GM12864 (cell line): ENCODE results near the gene GAB1.

ENCODE experiments used
- DNase-seq: peaks from one replicate; pipeline ENCODE4 v3.0.0-alpha.2; 2011; ENCODE audit warnings: low read depth
- H3K4me3 ChIP-seq: 2 replicates; pipeline ENCODE4 v1.5.1; 2011; ENCODE audit warnings: mild to moderate bottlenecking, low read depth, low read length, control low read depth
- TF ChIP-seq, protein P1 (sequence below): IDR thresholded peaks from 2 replicates; pipeline ENCODE4 v1.5.1; 2011; ENCODE audit warnings: low read depth, mild to moderate bottlenecking, moderate library complexity, low read length, control low read depth, inconsistent platforms; ENCODE audit errors: missing control alignments

Gene GAB1

DNA sequence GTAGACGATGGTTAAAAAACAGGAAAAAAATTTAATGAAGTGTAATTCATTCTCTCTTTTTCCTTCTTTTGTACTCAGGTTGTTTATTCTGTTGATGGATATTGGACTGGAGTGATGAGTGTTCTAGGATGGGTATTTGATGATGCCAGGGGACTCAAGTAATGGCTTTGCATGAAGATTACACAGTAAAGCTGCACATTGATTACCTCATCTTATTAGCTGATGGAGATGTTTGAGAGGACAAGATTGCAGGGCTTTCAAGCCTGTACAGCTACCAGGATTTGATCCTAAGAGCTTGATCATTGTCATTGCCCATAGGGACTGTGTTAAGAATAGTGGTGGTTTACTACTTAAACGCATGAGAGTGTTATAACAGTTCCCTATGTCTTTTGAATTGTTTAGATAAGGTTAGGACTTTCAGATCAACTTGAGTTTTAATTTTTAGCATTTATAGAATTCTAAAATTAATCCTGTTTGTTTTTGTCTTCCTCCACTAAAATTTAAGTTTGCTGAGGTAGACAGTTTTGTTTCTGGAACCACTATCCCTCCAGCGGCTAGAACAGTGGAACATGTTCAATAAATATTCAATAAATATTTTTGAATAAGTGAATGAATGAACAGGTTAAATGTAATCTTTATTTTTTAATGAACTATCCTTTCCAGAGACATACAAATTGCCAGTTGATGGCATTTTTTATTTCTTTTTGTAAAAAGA is 58.2 kb downstream of the GAB1 start:
- TF ChIP-seq, protein P1, sequence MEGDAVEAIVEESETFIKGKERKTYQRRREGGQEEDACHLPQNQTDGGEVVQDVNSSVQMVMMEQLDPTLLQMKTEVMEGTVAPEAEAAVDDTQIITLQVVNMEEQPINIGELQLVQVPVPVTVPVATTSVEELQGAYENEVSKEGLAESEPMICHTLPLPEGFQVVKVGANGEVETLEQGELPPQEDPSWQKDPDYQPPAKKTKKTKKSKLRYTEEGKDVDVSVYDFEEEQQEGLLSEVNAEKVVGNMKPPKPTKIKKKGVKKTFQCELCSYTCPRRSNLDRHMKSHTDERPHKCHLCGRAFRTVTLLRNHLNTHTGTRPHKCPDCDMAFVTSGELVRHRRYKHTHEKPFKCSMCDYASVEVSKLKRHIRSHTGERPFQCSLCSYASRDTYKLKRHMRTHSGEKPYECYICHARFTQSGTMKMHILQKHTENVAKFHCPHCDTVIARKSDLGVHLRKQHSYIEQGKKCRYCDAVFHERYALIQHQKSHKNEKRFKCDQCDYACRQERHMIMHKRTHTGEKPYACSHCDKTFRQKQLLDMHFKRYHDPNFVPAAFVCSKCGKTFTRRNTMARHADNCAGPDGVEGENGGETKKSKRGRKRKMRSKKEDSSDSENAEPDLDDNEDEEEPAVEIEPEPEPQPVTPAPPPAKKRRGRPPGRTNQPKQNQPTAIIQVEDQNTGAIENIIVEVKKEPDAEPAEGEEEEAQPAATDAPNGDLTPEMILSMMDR = no peak
- no peak overlapping the region for H3K4me3 ChIP-seq
- no peak for DNase-seq

DNA sequence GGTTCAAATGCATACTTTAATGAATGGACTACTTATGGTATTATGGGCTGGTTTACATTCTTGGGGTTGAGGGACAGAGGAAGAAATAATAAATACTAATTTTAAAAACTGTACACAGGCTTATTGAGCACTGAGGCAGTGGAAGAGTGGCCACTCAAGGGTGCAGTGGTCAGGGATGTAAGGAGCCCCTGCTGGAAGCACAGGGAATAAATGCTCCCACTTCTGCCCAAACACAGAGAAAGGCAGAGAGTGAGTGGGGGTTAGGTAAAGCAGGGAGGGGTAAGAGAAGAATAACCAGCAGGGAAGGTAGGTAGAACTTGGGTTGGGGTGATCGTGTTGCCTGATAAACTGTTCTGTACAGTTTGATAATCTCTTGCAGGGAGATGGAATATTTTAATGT is 60.0 kb downstream of the GAB1 start:
- no peak for DNase-seq
- no peak overlapping the region for H3K4me3 ChIP-seq
- TF ChIP-seq, protein P1 = no peak

DNA sequence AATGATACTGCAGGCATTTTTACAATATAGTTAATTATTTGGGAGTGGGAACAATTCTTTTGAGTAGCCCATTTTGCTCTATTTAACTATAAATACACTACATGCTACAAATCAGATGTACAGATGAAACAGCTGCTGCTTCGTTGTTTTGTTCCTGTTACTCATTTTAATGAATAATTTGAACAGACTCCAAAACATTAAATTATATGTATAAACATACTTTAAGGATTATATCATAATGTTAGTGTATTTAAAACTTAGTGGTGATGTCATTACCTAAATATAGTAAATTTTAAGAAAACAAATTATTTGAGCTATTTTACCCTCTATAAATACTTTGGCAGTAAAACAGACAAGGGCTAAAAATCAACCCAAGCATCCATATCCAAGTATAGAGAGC is 60.7 kb downstream of the GAB1 start:
- TF ChIP-seq, protein P1 = no peak
- no peak overlapping the region for H3K4me3 ChIP-seq
- DNase-seq = no peak

DNA sequence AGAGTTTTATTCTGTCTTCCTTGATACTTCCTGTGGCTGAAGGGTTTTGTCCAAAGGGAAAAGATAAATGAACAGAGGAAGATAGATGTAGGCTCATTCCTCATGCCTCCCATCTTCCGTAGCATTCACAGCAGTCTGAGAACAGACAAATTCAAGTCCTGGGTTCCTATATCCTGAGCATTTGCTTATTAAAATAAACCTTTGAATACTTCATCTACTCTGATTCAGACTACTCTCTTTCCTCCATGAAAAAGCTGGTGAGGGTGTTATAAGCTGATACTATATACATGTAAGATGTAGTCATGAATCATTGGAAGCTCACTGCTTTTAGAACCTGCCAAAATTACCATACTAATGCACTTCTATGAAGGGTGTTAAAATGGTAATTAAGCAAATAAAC is 61.2 kb downstream of the GAB1 start:
- TF ChIP-seq, protein P1 = no peak
- H3K4me3 ChIP-seq = no peak overlapping the region
- no peak for DNase-seq

DNA sequence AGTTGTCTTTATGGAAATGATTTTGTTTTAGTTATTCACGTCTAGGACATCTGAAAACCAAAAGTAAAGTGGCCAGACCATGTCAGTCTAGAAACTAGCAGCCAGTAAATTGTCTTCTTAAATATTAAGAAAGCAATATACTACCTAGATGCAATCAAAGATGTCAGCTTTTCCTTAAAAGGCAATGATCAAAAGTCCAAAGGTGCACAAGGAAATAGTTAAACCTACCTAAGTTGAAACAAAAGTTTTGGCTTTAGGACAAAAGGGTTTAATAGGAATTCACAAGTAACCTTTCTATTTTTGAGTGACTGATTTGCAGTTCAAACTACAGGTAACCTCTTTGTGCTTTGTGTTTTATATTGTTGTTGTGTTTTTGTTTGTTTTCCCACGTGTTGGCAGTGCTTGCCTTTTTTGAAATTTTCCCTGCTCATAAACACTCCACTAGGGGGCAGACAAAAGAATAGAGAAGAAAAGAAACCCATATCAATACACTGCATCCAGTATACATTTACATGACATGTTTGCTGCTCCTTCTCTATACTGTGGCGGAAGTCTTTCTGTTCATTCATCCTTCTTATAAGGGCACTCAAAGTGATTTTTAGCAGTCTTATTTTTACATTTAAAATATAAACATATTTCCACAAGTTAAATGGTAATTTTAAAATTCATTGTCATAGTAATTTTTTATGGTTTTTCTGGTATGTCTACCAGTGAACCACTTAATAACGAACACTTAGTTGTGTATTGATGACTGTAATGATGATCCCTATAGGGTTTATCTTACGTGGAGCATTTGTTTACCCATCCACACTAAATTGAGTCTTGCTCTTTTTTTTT is 62.7 kb downstream of the GAB1 start:
- no peak for DNase-seq
- TF ChIP-seq, protein P1 = peak; percentile 63
- H3K4me3 ChIP-seq = no peak overlapping the region

DNA sequence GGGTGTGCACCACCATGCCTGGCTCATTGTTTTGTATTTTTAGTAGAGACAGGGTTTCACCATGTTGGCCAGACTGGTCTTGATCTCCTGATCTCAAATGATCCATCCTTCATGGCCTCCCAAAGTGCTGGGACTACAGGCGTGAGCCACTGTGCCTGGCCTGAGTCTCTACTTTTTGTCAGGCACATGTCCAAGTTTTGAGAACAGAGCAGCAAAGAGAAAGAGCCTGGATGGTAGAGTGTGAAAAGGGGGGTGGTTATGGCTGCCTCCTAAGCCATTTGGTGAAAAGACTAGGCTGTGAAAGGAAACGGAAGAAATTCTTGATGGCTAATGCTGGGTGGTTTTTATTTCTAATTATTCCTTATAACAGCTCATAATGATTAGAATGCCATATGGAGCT is 63.4 kb downstream of the GAB1 start:
- no peak for DNase-seq
- no peak overlapping the region for H3K4me3 ChIP-seq
- TF ChIP-seq, protein P1 = no peak
